SJCRH30 (cell line): ENCODE measurements around the gene RASSF6. TPM values are rescaled to one million over a fixed set of nuclear protein-coding genes. Genes with fewer than 3 reads are reported as not detected.
"Not testable (repeated sequence)": the region's sequence is repeated elsewhere in the genome, so short reads cannot be mapped to it uniquely, and the experiment has no call there.

Source experiments
- DNase-seq, 2 experiments: peaks; one replicate each; pipeline ENCODE4 v3.0.0-alpha.2; 2015 to 2020
- H3K27ac ChIP-seq: fragments of 250-450 bp; sonication (Bioruptor Pico); 2 replicates; pipeline ENCODE4 v1.5.1; 2020; ENCODE audit warnings: mild to moderate bottlenecking, moderate library complexity
- H3K27me3 ChIP-seq: fragments of 250-450 bp; sonication (Bioruptor Pico); 2 replicates; pipeline ENCODE4 v1.5.1; 2020; ENCODE audit warnings: mild to moderate bottlenecking, moderate library complexity
- H3K36me3 ChIP-seq: fragments of 250-450 bp; sonication (Bioruptor Pico); 2 replicates; pipeline ENCODE4 v1.5.1; 2020; ENCODE audit warnings: mild to moderate bottlenecking, moderate library complexity
- H3K4me1 ChIP-seq: fragments of 250-450 bp; sonication (Bioruptor Pico); 2 replicates; pipeline ENCODE4 v1.5.1; 2020; ENCODE audit warnings: mild to moderate bottlenecking, moderate library complexity
- H3K4me3 ChIP-seq: fragments of 250-450 bp; sonication (Bioruptor Pico); 2 replicates; pipeline ENCODE4 v1.5.1; 2020; ENCODE audit warnings: mild to moderate bottlenecking, moderate library complexity
- H3K9me3 ChIP-seq: fragments of 250-450 bp; sonication (Bioruptor Pico); replicated peaks from 2 replicates; pipeline ENCODE4 v1.5.1; 2020; ENCODE audit warnings: mild to moderate bottlenecking, moderate library complexity
- total RNA-seq: library from RNA; depleted of rRNA; stranded (reverse); fragments of >200 nt; shearing (Covaris generic); gene quantifications from 2 replicates; pipeline ENCODE4 v1.2.3, GENCODE V29; 2014

The RASSF6 gene
- total RNA-seq, 1 experiment from 2014 or later, result 0.08 TPM

DNA sequence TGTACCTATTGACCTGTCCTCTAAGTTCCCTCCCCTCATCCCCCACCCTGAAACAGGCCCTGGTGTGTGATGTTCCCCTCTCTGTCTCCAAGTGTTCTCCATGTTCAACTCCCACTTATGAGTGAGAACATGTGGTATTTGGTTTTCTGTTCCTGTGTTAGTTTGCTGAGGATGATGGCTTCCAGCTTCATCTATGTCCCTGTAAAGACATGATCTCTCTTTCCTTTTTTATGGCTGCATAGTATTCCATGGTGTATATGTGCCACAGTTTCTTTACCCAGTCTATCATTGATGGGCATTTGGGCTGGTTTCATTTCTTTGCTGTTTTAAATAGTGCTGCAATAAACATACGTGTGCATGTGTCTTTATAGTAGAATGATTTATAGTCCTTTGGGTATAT, 8.6 kb upstream of the RASSF6 start:
- not testable (repeated sequence) for H3K27ac ChIP-seq, H3K4me1 ChIP-seq, H3K9me3 ChIP-seq, H3K36me3 ChIP-seq, H3K27me3 ChIP-seq, DNase-seq, H3K4me3 ChIP-seq

DNA sequence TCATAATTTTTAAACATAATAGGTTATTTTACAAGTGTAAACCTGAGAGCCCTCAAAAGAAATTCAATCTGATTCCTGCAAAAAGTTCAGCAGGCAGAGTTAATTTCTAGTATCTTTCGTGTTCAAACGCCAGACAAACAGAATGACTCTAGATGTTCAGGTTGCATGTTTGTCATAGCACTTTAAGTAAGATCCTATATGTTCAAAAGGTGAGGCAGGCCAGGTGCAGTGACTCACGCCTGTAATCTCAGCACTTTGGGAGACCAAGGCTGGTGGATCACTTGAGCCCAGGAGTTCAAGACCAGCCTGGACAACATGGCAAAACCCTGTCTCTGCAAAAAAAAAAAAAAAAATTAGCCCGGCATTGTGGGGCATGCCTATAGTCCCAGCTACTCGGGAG, 1.1 kb upstream of the RASSF6 start:
- H3K4me3 ChIP-seq, result no peak overlapping the region
- H3K27ac ChIP-seq, result no peak overlapping the region

DNA sequence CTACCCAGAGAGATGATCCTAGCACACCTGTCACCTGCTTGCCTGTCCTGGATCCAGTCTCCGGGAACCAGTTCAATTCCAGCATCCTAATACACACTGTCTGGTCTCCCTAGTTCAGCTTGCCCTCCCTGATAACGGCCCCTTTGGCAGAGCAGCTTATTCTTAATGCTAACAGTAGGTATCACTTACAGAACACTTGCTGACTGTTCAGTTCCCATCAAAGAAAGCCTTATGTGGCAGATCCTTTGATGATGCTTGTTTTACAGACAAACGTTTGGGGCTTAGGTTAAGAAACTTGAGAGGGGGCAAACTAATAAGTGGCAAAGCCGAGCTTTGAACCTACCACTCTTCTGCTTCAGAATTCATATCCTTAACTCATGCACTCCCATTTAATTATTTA, 890 bp downstream of the RASSF6 start:
- H3K27me3 ChIP-seq, result no peaks in the 10 kb centered on the region
- DNase-seq, result no peak
- no peak overlapping the region for H3K4me3 ChIP-seq
- H3K36me3 ChIP-seq, result no peaks in the 10 kb centered on the region
- no peak overlapping the region for H3K27ac ChIP-seq
- H3K9me3 ChIP-seq, result no peaks in the 10 kb centered on the region
- no peaks in the 10 kb centered on the region for H3K4me1 ChIP-seq

More for the DNA sequence above, 1.1 kb upstream of the RASSF6 start:
- Histone ChIP-seq H3K27me3 (no peaks in the 10 kb centered on the region), H3K36me3 (no peaks in the 10 kb centered on the region), H3K9me3 (no peaks in the 10 kb centered on the region), H3K4me1 (0 out of 2 replicates have a peak, but pooled peaks cover 3% of the 10 kb centered on the region)
- no peak for DNase-seq

DNA sequence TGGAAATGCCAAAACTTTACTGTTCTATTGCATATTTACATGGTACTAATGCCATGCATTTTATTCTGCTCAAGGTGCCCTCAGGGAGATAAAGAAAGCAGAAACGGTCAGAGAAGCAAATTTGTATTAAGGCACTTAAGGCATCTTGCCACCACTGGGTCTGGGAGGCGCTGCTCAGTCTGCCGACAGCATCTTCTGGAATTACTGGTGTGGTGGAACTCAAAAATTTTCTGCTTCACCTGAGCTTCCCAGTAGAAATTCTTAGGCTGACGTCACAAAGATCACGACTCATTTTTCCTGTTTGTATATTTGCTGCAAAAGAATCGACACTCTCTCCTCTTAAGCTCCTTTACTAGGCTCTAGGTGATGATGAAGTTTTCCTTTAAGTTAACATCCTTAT, 3.0 kb downstream of the RASSF6 start:
- H3K4me1 ChIP-seq, result no peaks in the 10 kb centered on the region
- no peaks in the 10 kb centered on the region for H3K36me3 ChIP-seq
- H3K27ac ChIP-seq, result no peak overlapping the region
- no peak overlapping the region for H3K4me3 ChIP-seq
- no peak for DNase-seq
- no peaks in the 10 kb centered on the region for H3K9me3 ChIP-seq
- no peaks in the 10 kb centered on the region for H3K27me3 ChIP-seq

DNA sequence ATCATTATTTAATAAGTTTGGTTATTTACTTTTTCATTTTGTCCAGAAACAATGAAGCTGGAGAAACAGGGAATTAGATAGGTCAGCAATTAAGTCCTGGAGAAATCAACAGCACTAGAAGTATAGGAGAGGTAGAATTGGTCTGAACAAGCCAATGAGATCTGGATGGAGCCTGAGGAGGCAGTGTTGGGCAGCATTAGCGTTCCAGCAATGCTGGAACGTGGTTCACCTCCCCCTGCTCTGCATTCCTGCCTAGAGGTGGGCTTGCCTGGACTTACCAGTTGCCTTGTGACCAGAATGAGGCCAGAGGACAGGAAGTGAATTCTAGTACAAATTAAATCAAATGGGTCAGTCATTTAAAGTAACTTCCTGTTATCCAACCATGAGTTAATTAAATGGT, 4.6 kb downstream of the RASSF6 start:
- Histone ChIP-seq H3K4me1 (peaks cover under 1% of the 10 kb centered on the region; the same call in 1 of the 2 replicates), H3K36me3 (no peaks in the 10 kb centered on the region), H3K27me3 (no peaks in the 10 kb centered on the region), H3K4me3 (no peak overlapping the region), H3K9me3 (no peaks in the 10 kb centered on the region), H3K27ac (no peak overlapping the region)
- no peak for DNase-seq

DNA sequence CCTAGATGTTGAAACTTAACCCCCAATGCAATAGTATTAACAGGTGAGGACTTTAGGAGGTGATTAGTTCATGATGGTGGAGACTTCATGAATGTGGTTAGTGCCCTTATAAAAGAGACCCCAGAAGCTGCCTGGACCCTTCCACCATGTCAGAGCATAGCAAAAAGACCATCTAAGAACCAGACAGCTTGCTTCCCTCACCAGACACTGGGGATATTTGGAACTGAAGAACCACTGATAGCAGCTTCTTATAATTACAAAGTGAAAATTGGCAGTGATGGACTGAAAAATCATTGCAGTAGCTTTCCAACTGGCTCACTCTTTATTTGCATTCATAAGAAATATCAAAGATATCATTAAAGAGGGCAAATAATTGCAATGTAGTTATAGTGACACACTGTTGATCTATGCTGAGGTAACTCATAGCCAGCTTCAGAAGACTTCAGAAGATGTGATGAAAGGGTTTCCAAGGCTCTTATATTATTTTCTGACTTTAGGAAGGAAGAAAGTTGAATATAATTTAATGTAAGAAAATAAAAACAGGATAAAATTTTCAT, 5.8 kb downstream of the RASSF6 start:
- no peak for DNase-seq
- Histone ChIP-seq H3K4me1 (peaks cover 13% of the 10 kb centered on the region), H3K36me3 (no peaks in the 10 kb centered on the region), H3K27me3 (no peaks in the 10 kb centered on the region), H3K4me3 (no peak overlapping the region), H3K9me3 (no peaks in the 10 kb centered on the region), H3K27ac (no peak overlapping the region)

DNA sequence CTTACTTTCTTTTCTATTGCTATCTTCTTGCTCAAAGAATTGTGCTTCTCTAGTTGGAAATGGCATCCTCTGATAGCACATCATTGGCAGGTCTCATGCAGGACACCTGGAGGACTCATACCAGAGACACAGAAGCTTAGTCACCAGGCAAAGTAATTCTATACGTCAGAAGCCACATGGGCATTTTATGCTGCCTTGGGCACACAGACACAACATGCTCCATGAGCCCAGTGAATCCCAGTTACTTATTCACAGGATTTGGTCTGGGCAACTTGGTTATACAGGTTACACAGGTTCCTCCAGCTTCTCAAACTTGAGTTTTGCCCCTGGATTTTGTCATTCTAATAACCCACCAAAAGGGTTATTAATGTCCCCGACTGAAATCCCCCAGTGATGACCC, 7.1 kb downstream of the RASSF6 start:
- H3K36me3 ChIP-seq, result no peaks in the 10 kb centered on the region
- H3K27me3 ChIP-seq, result no peaks in the 10 kb centered on the region
- peaks cover 23% of the 10 kb centered on the region for H3K4me1 ChIP-seq
- no peak overlapping the region for H3K27ac ChIP-seq
- no peaks in the 10 kb centered on the region for H3K9me3 ChIP-seq
- DNase-seq, result no peak
- H3K4me3 ChIP-seq, result no peak overlapping the region

DNA sequence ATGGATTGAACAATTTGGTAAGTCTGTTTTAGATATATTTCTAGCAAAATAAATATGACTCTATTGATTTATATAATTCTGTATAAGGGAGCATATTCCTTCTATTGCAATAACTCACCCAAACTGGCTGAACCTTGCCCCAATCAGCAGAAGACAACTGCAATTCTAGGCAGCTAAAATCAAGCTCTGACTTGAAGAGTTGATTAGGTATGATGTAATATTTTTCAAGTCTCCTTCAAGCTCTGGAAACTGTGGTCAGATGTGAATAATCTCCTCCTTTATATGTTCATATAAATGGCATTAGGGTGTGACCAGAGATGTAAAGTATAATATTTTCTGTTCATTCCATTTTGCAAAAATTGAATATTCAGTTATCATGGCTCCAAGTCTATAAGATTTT, 8.2 kb downstream of the RASSF6 start:
- Histone ChIP-seq H3K27me3 (no peaks in the 10 kb centered on the region), H3K4me3 (no peak overlapping the region), H3K4me1 (peaks cover 26% of the 10 kb centered on the region), H3K27ac (no peak overlapping the region), H3K36me3 (no peaks in the 10 kb centered on the region), H3K9me3 (no peaks in the 10 kb centered on the region)
- DNase-seq, result no peak

DNA sequence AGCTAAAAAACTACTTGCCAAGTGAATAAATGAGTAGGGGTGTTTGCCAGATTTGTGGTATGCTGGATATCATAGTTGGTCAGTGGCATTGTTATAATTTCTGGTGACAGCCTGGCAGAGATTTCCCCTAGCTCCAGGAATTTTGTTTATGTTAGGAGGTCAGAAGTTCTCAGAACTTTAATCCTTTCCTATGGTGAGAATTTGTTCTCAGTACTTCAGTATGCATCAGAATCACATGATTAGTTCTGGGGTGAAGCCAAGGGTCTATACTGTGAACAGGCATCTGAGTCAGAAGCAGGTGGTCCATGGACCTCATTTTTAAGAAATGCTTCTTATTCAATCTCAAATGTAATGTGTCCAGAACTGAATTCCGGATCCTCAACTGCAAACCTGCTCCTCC, 10.5 kb downstream of the RASSF6 start:
- no peaks in the 10 kb centered on the region for H3K36me3 ChIP-seq
- H3K4me1 ChIP-seq, result peaks cover 32% of the 10 kb centered on the region
- no peaks in the 10 kb centered on the region for H3K9me3 ChIP-seq
- no peak overlapping the region; the same call in 1 of the 2 replicates for H3K27ac ChIP-seq
- H3K27me3 ChIP-seq, result no peaks in the 10 kb centered on the region
- H3K4me3 ChIP-seq, result no peak overlapping the region
- peak; percentile 47 to 63 for DNase-seq

DNA sequence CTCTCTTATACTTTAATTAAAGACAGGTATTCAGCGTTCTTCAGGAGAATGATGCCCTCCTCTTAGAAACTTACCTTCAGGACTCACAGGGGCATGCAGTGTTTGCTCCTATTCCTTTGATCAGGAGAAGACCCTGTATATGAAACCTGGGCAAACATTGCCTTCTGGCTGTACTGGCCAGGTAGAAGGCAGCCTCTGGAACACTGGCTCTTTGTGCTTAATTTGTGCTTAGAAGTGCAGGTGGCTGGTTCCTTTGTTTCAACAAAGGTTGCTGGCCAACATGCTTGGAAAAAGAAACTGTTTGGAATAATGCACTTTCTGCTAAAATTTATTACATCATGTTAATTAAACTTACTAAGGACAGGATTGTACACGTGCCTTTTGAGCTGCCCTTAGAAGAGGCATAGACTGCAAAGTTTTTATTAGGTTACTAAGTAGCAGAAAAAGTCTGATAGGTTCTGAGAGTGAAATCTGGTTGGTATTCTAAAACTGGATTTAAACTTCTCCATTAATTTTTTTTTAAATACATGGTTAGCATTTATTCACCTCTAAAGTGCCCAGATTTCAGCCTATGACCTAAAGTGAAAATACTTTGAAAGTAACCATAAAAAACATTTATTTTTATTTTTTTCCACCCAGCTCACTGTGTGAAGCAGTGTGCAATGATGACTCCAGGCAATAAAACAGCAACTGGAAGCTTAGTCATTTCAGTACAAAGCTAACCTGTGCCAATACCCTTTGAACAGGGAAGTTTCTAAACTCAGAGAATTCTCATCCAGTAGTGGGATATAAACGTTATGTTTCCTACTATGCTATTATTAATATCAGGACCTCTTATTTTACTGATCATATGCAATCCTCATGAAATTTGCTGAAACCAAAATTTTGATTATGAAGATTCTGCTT, 11.3 kb downstream of the RASSF6 start:
- Histone ChIP-seq H3K4me3 (no peak overlapping the region), H3K27ac (no peak overlapping the region), H3K4me1 (peaks cover 33% of the 10 kb centered on the region), H3K36me3 (no peaks in the 10 kb centered on the region), H3K27me3 (no peaks in the 10 kb centered on the region), H3K9me3 (no peaks in the 10 kb centered on the region)
- DNase-seq, result no peak

DNA sequence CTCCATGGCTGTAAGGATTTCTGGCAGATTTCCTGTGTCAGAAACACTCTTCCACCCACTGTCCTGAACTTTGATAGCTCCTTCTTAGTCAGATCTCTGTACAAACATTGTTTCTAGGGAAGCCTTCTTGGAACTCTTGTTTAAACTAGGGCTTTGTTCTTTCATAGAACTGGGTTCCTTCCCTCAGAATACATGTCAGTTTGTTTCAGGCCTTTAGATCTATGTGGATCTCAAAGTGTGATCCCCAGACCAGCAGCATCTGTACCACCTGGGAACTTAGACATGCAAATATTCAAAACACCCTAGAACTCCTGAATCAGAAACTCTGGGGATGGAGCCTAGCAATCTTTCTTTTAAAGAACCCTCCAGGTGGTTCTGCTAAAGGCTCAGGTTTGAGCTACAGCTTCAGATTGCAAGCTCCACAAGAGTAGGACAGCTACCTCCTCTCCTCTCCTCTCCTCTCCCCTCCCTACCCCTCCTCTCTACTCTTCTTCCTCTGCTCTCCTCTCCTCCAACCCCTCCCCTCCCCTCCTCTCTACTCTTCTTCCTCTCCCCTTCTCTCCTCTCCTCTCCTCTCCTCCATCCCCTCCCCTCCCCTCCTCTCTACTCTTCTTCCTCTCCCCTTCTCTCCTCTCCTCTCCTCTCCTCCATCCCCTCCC, 12.7 kb downstream of the RASSF6 start:
- Histone ChIP-seq H3K4me1 (peaks cover 43% of the 10 kb centered on the region), H3K27ac (no peak overlapping the region), H3K4me3 (no peak overlapping the region), H3K9me3 (no peaks in the 10 kb centered on the region), H3K27me3 (no peaks in the 10 kb centered on the region), H3K36me3 (no peaks in the 10 kb centered on the region)
- no peak for DNase-seq

DNA sequence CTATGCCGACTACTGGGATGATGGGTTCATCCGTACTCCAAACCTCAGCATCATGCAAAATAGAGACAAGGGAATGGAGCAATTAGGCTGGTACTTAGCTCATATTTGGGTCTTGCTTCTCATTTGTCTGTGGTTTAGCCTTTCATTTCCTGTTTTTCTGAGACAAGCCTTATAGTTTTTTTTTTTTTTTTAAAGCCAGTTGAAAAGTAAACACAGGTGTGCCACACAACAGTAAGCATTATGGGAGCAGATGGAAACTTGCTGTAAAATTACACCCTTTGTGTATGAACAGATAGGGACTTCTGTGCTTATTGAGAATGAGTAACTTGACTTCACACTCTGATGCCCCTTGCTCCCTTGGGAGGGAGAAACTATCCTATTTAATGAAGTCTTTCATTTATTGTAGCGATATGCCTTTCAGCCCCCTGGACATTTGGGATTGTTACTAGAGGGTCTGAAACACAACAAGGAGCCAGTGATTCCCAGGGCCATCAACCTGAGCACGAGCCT, 13.7 kb downstream of the RASSF6 start:
- peak in 1 of 2 experiments; percentile 51 for DNase-seq
- H3K4me1 ChIP-seq, result peaks cover 43% of the 10 kb centered on the region
- H3K27ac ChIP-seq, result no peak overlapping the region
- no peaks in the 10 kb centered on the region for H3K9me3 ChIP-seq
- no peaks in the 10 kb centered on the region for H3K27me3 ChIP-seq
- no peak overlapping the region for H3K4me3 ChIP-seq
- no peaks in the 10 kb centered on the region for H3K36me3 ChIP-seq

DNA sequence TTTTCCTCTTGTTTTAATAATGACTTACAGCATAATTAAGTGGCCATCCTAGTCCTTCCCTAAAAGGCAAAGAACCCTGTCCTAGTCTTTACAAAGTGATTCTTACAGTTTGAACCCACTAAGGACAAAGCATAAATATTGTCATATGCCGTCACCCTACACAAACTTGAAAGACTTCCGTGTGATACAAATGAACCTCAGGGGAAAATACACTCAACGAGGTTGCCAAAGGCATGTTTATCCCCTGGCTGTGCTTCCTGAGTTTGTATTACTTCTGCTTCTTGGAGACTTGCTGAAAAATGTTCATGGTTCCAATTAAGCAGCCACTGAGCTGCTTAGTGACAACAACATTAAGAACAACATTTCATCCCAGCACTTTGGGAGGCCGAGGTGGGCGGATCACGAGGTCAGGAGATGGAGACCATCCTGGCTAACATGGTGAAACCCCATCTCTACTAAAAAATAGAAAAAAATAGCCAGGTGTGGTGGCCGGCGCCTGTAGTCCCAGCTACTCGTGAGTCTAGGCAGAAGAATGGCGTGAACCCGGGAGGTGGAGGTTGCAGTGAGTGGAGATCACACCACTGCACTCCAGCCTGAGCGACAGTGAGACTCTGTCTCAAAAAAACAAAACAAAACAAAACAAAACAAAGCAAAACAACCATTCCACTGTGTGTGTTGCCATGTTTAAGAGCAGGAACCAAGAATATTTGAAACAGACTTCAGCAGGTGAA, 16.2 kb downstream of the RASSF6 start:
- Histone ChIP-seq H3K27ac (peak overlapping the region; percentile 21), H3K27me3 (no peaks in the 10 kb centered on the region), H3K4me1 (peaks cover 39% of the 10 kb centered on the region), H3K4me3 (no peak overlapping the region), H3K36me3 (no peaks in the 10 kb centered on the region), H3K9me3 (no peaks in the 10 kb centered on the region)
- no peak for DNase-seq

DNA sequence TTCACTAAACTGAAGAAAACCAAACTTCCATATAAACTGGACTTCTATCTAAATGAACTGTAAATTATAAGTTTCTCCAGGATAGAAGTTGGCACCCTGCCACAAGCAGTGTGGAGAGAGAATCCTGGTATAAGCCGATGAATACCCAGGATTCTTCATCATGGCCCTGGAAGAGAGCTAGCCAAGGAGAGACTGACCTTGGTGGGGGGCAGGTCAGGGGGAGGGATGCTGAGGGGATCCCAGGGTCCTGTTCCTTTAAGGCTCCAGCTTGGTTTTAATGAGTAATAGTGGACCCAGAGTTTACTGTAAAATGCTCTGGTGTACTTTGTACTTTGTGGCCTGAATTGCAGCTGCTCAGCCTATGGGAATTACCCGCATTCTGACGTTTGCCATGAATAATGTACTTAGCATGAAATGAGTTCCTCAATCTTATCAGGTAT, 16.9 kb downstream of the RASSF6 start:
- peak; percentile 31 to 60 for DNase-seq
- H3K36me3 ChIP-seq, result no peaks in the 10 kb centered on the region
- no peaks in the 10 kb centered on the region for H3K27me3 ChIP-seq
- H3K4me1 ChIP-seq, result peaks cover 40% of the 10 kb centered on the region
- H3K27ac ChIP-seq, result peak overlapping the region; percentile 21; the same call in 1 of the 2 replicates
- no peak overlapping the region for H3K4me3 ChIP-seq
- H3K9me3 ChIP-seq, result no peaks in the 10 kb centered on the region
